ENCODE data around the gene RPS5.

- TF ChIP-seq CTCF (IDR thresholded peaks at IDR 0.05 in 2 of 3, conservative IDR thresholded peaks at IDR 0.05 in 1 of 3; ENCODE audit: borderline replicate concordance in 1 of 3, insufficient read depth in 1 of 3, low read depth in 2 of 3, low read length in 2 of 3): no peak
- no peak for TF ChIP-seq TCF7L2 (IDR thresholded peaks at IDR 0.05; ENCODE audit: borderline replicate concordance, extremely low read depth, insufficient read depth, insufficient read length)
- TF ChIP-seq POLR2A (IDR thresholded peaks at IDR 0.05; ENCODE audit: borderline replicate concordance, extremely low read depth, insufficient read depth, insufficient read length): no peak
- no peak for TF ChIP-seq MAX (IDR thresholded peaks at IDR 0.05)
- TF ChIP-seq EZH2 (IDR thresholded peaks at IDR 0.05): no peak
- TF ChIP-seq SIN3A (IDR thresholded peaks at IDR 0.05; ENCODE audit: low read depth): no peak
Observed at GRCh38 chr19:58439576-58440554, 52.8 kb downstream of the RPS5 start, which contains the start of gene ZNF132.
